Measurements from ENCODE around the gene ERVFRD-1. TPM values are rescaled to one million over a fixed set of nuclear protein-coding genes. Genes with fewer than 3 reads are reported as not detected.

Gene ERVFRD-1, protein sequence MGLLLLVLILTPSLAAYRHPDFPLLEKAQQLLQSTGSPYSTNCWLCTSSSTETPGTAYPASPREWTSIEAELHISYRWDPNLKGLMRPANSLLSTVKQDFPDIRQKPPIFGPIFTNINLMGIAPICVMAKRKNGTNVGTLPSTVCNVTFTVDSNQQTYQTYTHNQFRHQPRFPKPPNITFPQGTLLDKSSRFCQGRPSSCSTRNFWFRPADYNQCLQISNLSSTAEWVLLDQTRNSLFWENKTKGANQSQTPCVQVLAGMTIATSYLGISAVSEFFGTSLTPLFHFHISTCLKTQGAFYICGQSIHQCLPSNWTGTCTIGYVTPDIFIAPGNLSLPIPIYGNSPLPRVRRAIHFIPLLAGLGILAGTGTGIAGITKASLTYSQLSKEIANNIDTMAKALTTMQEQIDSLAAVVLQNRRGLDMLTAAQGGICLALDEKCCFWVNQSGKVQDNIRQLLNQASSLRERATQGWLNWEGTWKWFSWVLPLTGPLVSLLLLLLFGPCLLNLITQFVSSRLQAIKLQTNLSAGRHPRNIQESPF
- 0.03 TPM for polyA plus RNA-seq (2013, experiment 1 of 2)
- 0.01 TPM for polyA plus RNA-seq (2013, experiment 2 of 2)

DNA sequence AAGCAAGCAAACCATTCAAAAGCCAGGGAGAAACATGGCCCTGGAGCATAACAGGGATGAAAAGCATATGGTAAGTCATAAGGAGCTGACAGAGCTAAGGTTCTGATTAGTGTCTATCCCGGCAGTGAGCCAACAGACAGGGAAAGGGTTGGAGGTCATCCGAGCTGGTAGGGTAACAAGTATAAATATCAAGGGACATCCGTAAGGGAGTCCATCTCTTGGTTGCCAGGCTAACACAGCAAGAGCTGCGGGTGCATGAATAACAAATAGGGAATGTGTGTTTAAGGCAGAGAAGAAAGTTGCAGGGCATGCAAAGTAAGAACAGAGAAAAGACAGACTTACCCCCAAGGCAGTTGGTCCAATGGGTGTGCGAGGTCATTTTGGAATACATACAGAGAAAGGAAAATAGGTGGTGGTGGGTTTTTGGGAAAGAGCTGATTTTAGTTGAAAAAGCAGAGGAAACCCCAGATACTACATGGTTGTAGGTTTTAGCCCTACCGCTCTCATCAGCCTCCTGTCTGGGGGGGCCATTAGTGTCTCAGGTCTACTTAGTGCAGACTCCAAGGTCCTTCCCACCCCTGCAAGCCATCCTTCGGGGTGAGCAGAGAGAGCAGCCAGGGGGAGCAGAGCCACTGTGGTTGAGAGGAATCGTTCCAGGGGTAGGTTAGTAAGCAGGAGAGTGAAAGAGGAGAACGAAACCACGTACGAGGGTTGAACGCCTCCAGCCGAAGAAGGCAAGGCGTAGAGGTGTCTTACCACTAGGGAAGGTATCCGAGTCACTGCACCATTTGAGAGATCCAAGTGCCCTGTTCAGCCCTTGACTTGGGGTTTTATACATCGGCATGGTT is at the start of gene ERVFRD-1:
ERVFRD-1 (minus strand) TSS at position 805 of the 848 bp plus-strand sequence. CDS start 6,415 bp downstream, outside the sequence.
- no peaks in the 10 kb centered on the region for H3K36me3 ChIP-seq (ENCODE audit: control insufficient read depth in 1 of 2, insufficient read depth in 2 of 2, low read depth in 1 of 2, low read length in 2 of 2)
- no peak within 1 kb of the TSS for H3K18ac ChIP-seq (ENCODE audit: low read depth in 1 of 2, low read length in 2 of 2)
- H4K91ac ChIP-seq (ENCODE audit: low read length), result no peak within 1 kb of the TSS
- peaks cover 43% of the 10 kb centered on the region for H3K79me1 ChIP-seq (replicated peaks; ENCODE audit: low read length, poor library complexity, severe bottlenecking)
- H2BK15ac ChIP-seq (ENCODE audit: low read depth, poor library complexity, severe bottlenecking), result no peak within 1 kb of the TSS
- H3K4me1 ChIP-seq (ENCODE audit: control insufficient read depth, insufficient read depth, low read depth, low read length), result peaks cover 4% of the 10 kb centered on the region
- H3K23ac ChIP-seq (ENCODE audit: low read length in 2 of 2), result no peak within 1 kb of the TSS
- H3K4me3 ChIP-seq (ENCODE audit: insufficient read depth in 1 of 2, low read depth in 1 of 2, low read length in 2 of 2), result no peak within 1 kb of the TSS
- H4K8ac ChIP-seq (ENCODE audit: low read length), result no peak within 1 kb of the TSS
- no peak for DNase-seq
- 94% methylated on average over 16 of the region's 16 CpGs for WGBS
- no peak within 1 kb of the TSS for H2AFZ ChIP-seq (ENCODE audit: low read depth, low read length)
- no peak within 1 kb of the TSS for H2BK12ac ChIP-seq (ENCODE audit: low read length in 2 of 2)
- no peak within 1 kb of the TSS for H2BK120ac ChIP-seq (ENCODE audit: low read depth, low read length)
- no peak within 1 kb of the TSS for H3K27ac ChIP-seq (ENCODE audit: low read length, poor library complexity, severe bottlenecking)
- H2AK5ac ChIP-seq (ENCODE audit: low read length, severe bottlenecking), result no peak within 1 kb of the TSS
- no peak within 1 kb of the TSS for H3K14ac ChIP-seq (ENCODE audit: low read length in 2 of 2)
- H3K4ac ChIP-seq (ENCODE audit: low read depth in 1 of 2, low read length in 2 of 2), result no peak within 1 kb of the TSS
- no peaks in the 10 kb centered on the region for H3K27me3 ChIP-seq (ENCODE audit: control insufficient read depth in 1 of 2, insufficient read depth in 1 of 2, low read length in 2 of 2)
- H3K9ac ChIP-seq (ENCODE audit: low read length), result no peak within 1 kb of the TSS
- no peak within 1 kb of the TSS for H2BK5ac ChIP-seq (ENCODE audit: low read depth, low read length, poor library complexity, severe bottlenecking)
- H3K4me2 ChIP-seq (ENCODE audit: low read length, poor library complexity, severe bottlenecking), result no peak within 1 kb of the TSS
- no peaks in the 10 kb centered on the region for H3K9me3 ChIP-seq (ENCODE audit: control insufficient read depth, low read length)

DNA sequence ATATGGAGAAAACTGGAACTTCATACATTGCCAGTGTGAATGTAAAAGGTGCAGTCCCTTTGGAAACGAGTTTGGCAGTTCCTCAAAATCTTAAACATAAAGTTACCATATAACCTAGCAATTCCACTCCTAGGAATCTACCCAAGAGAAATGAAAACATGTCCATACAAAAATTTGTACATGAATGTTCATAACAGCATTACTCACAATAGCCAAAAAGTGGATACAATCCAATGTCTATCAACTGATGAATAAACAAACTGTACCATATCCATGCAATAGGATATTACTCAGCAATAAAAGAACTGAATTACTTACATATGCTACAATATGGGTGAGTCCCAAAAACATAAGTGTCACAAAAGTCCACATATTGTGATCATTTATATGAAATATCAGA is 48.7 kb upstream of the ERVFRD-1 start:
- Histone ChIP-seq H3K4me3 (ENCODE audit: insufficient read depth in 1 of 2, low read depth in 1 of 2, low read length in 2 of 2) (no peak overlapping the region), H3K4me1 (ENCODE audit: control insufficient read depth, insufficient read depth, low read depth, low read length) (no peaks in the 10 kb centered on the region), H2BK5ac (ENCODE audit: low read depth, low read length, poor library complexity, severe bottlenecking) (no peak overlapping the region), H3K36me3 (ENCODE audit: control insufficient read depth in 1 of 2, insufficient read depth in 2 of 2, low read depth in 1 of 2, low read length in 2 of 2) (no peaks in the 10 kb centered on the region), H2AFZ (ENCODE audit: low read depth, low read length) (no peak overlapping the region), H3K4ac (ENCODE audit: low read depth in 1 of 2, low read length in 2 of 2) (no peak overlapping the region), H2BK120ac (ENCODE audit: low read depth, low read length) (no peak overlapping the region), H3K4me2 (ENCODE audit: low read length, poor library complexity, severe bottlenecking) (no peak overlapping the region), H2BK12ac (ENCODE audit: low read length in 2 of 2) (no peak overlapping the region), H3K27me3 (ENCODE audit: control insufficient read depth in 1 of 2, insufficient read depth in 1 of 2, low read length in 2 of 2) (no peaks in the 10 kb centered on the region), H3K27ac (ENCODE audit: low read length, poor library complexity, severe bottlenecking) (no peak overlapping the region), H4K91ac (ENCODE audit: low read length) (no peak overlapping the region), H3K9ac (ENCODE audit: low read length) (no peak overlapping the region), H3K14ac (ENCODE audit: low read length in 2 of 2) (no peak overlapping the region), H2BK15ac (ENCODE audit: low read depth, poor library complexity, severe bottlenecking) (no peak overlapping the region), H3K9me3 (ENCODE audit: control insufficient read depth, low read length) (no peaks in the 10 kb centered on the region), H3K79me1 (replicated peaks; ENCODE audit: low read length, poor library complexity, severe bottlenecking) (peaks cover 2% of the 10 kb centered on the region), H4K8ac (ENCODE audit: low read length) (no peak overlapping the region), H2AK5ac (ENCODE audit: low read length, severe bottlenecking) (no peak overlapping the region), H3K23ac (ENCODE audit: low read length in 2 of 2) (no peak overlapping the region), H3K18ac (ENCODE audit: low read depth in 1 of 2, low read length in 2 of 2) (no peak overlapping the region)
- 77% methylated on average over 1 of the region's 1 CpG for WGBS
- no peak for DNase-seq

DNA sequence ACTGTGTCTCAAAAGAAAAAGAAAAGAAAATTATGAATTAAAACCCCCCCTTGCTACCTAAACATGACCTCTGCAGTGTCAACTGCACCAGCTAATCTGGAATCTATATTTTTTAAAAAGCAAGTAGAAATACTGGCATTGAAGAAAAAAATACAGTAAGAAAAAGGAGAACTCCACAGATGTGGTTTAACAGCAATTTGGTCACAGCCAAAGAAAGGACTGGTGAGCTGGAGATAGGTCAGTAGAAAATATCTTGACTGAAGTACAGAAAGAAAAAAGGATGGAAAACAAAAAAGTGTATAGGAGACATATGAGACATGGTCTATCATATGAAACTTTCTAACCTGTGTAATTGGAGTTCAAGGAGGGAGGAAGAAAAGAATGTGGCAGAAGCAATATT is 44.1 kb upstream of the ERVFRD-1 start:
- H2BK12ac ChIP-seq (ENCODE audit: low read length in 2 of 2), result no peak overlapping the region
- no peaks in the 10 kb centered on the region for H3K79me1 ChIP-seq (replicated peaks; ENCODE audit: low read length, poor library complexity, severe bottlenecking)
- H3K4me1 ChIP-seq (ENCODE audit: control insufficient read depth, insufficient read depth, low read depth, low read length), result no peaks in the 10 kb centered on the region
- no peak for DNase-seq
- no peak overlapping the region for H2BK120ac ChIP-seq (ENCODE audit: low read depth, low read length)
- no peak overlapping the region for H3K23ac ChIP-seq (ENCODE audit: low read length in 2 of 2)
- no peak overlapping the region for H3K4me2 ChIP-seq (ENCODE audit: low read length, poor library complexity, severe bottlenecking)
- no peaks in the 10 kb centered on the region for H3K27me3 ChIP-seq (ENCODE audit: control insufficient read depth in 1 of 2, insufficient read depth in 1 of 2, low read length in 2 of 2)
- no peak overlapping the region for H4K91ac ChIP-seq (ENCODE audit: low read length)
- H3K4me3 ChIP-seq (ENCODE audit: insufficient read depth in 1 of 2, low read depth in 1 of 2, low read length in 2 of 2), result no peak overlapping the region
- H2AK5ac ChIP-seq (ENCODE audit: low read length, severe bottlenecking), result no peak overlapping the region
- no peaks in the 10 kb centered on the region for H3K9me3 ChIP-seq (ENCODE audit: control insufficient read depth, low read length)
- no peak overlapping the region for H2BK5ac ChIP-seq (ENCODE audit: low read depth, low read length, poor library complexity, severe bottlenecking)
- no peak overlapping the region for H3K27ac ChIP-seq (ENCODE audit: low read length, poor library complexity, severe bottlenecking)
- H3K4ac ChIP-seq (ENCODE audit: low read depth in 1 of 2, low read length in 2 of 2), result no peak overlapping the region
- no peak overlapping the region for H2BK15ac ChIP-seq (ENCODE audit: low read depth, poor library complexity, severe bottlenecking)
- H3K14ac ChIP-seq (ENCODE audit: low read length in 2 of 2), result no peak overlapping the region
- no peak overlapping the region for H2AFZ ChIP-seq (ENCODE audit: low read depth, low read length)
- no peaks in the 10 kb centered on the region for H3K36me3 ChIP-seq (ENCODE audit: control insufficient read depth in 1 of 2, insufficient read depth in 2 of 2, low read depth in 1 of 2, low read length in 2 of 2)
- no peak overlapping the region for H3K18ac ChIP-seq (ENCODE audit: low read depth in 1 of 2, low read length in 2 of 2)
- H4K8ac ChIP-seq (ENCODE audit: low read length), result no peak overlapping the region
- no peak overlapping the region for H3K9ac ChIP-seq (ENCODE audit: low read length)

DNA sequence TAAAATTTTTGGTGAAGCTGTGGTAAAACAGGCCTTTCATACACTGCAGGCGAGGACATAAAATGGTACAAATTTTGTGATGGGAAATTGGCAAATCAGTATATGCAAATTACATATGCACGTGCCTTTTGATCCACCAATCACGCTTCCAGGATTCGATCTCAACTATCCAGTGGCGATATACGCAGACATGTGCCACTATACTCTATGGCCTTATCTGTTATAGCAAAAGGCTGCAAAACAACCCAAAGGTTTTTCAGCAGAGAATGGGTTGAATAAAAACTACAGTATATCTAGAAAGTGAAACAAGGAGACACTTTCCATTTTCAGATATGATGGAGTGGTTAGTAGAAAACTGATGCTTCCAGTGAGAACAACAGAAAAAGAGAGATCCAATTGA is 41.9 kb upstream of the ERVFRD-1 start:
- H3K18ac ChIP-seq (ENCODE audit: low read depth in 1 of 2, low read length in 2 of 2), result no peak overlapping the region
- H3K79me1 ChIP-seq (replicated peaks; ENCODE audit: low read length, poor library complexity, severe bottlenecking), result no peaks in the 10 kb centered on the region
- H3K4me1 ChIP-seq (ENCODE audit: control insufficient read depth, insufficient read depth, low read depth, low read length), result no peaks in the 10 kb centered on the region
- H3K36me3 ChIP-seq (ENCODE audit: control insufficient read depth in 1 of 2, insufficient read depth in 2 of 2, low read depth in 1 of 2, low read length in 2 of 2), result no peaks in the 10 kb centered on the region
- H3K9ac ChIP-seq (ENCODE audit: low read length), result no peak overlapping the region
- no peak overlapping the region for H3K23ac ChIP-seq (ENCODE audit: low read length in 2 of 2)
- H2BK5ac ChIP-seq (ENCODE audit: low read depth, low read length, poor library complexity, severe bottlenecking), result no peak overlapping the region
- H3K9me3 ChIP-seq (ENCODE audit: control insufficient read depth, low read length), result no peaks in the 10 kb centered on the region
- no peak overlapping the region for H2BK120ac ChIP-seq (ENCODE audit: low read depth, low read length)
- no peak overlapping the region for H4K91ac ChIP-seq (ENCODE audit: low read length)
- DNase-seq, result no peak
- H3K4me2 ChIP-seq (ENCODE audit: low read length, poor library complexity, severe bottlenecking), result no peak overlapping the region
- no peak overlapping the region for H2BK15ac ChIP-seq (ENCODE audit: low read depth, poor library complexity, severe bottlenecking)
- no peak overlapping the region for H2AK5ac ChIP-seq (ENCODE audit: low read length, severe bottlenecking)
- no peak overlapping the region for H3K4ac ChIP-seq (ENCODE audit: low read depth in 1 of 2, low read length in 2 of 2)
- no peaks in the 10 kb centered on the region for H3K27me3 ChIP-seq (ENCODE audit: control insufficient read depth in 1 of 2, insufficient read depth in 1 of 2, low read length in 2 of 2)
- no peak overlapping the region for H2BK12ac ChIP-seq (ENCODE audit: low read length in 2 of 2)
- H2AFZ ChIP-seq (ENCODE audit: low read depth, low read length), result no peak overlapping the region
- no peak overlapping the region for H3K14ac ChIP-seq (ENCODE audit: low read length in 2 of 2)
- no peak overlapping the region for H4K8ac ChIP-seq (ENCODE audit: low read length)
- 92% methylated on average over 6 of the region's 6 CpGs for WGBS
- no peak overlapping the region for H3K4me3 ChIP-seq (ENCODE audit: insufficient read depth in 1 of 2, low read depth in 1 of 2, low read length in 2 of 2)
- H3K27ac ChIP-seq (ENCODE audit: low read length, poor library complexity, severe bottlenecking), result no peak overlapping the region

Measured in mesenchymal stem cell (in vitro differentiated cells and primary cell).